Brain microvascular endothelial cell (primary cell): ENCODE data around the gene IL17REL.
"Not testable (repeated sequence)": the region's sequence is repeated elsewhere in the genome, so short reads cannot be mapped to it uniquely, and the experiment has no call there.

Experiments used
- DNase-seq: peaks from one replicate; pipeline ENCODE4 v3.0.0-alpha.2; 2020
- H3K27ac ChIP-seq: fragments of 250-450 bp; sonication (Bioruptor Pico); 2 replicates; pipeline ENCODE4 v1.5.1; 2020; ENCODE audit warnings: mild to moderate bottlenecking, moderate library complexity
- H3K27me3 ChIP-seq: fragments of 250-450 bp; sonication (Bioruptor Pico); replicated peaks from 2 replicates; pipeline ENCODE4 v1.5.1; 2020; ENCODE audit warnings: mild to moderate bottlenecking
- H3K36me3 ChIP-seq: fragments of 250-450 bp; sonication (Bioruptor Pico); replicated peaks from 2 replicates; pipeline ENCODE4 v1.5.1; 2020; ENCODE audit warnings: mild to moderate bottlenecking
- H3K4me3 ChIP-seq: 2 replicates; pipeline ENCODE4 v1.5.1; 2011; ENCODE audit warnings: low read depth, mild to moderate bottlenecking, control low read depth, low read length, moderate library complexity
- CTCF ChIP-seq: IDR thresholded peaks from 2 replicates; pipeline ENCODE4 v1.5.1; 2011; ENCODE audit warnings: low read depth, mild to moderate bottlenecking, moderate library complexity, low read length, control low read depth, inconsistent platforms; ENCODE audit errors: missing control alignments
- in situ Hi-C: cut with HindIII; loops from 2 replicates; pipeline ENCODE4 v1.10.0; 2017; ENCODE audit warnings: low sequenced_read_pairs, low pct_ligation_motif_present

The IL17REL gene

GRCh38 chr22:49991167-49991566 is 21.4 kb downstream of the IL17REL start:
- Histone ChIP-seq H3K36me3 (no peaks in the 10 kb centered on the region), H3K27ac (no peak overlapping the region), H3K4me3 (no peak overlapping the region), H3K27me3 (no peaks in the 10 kb centered on the region)
- in situ Hi-C loops: no loop called here
- TF ChIP-seq CTCF: no peak
- DNase-seq: no peak

- in situ Hi-C loops: not testable (repeated sequence)
Measured at GRCh38 chr22:49989826-49990225, 22.7 kb downstream of the IL17REL start.

GRCh38 chr22:49986325-49986724 is 26.2 kb downstream of the IL17REL start:
- Histone ChIP-seq H3K27ac (no peak overlapping the region), H3K4me3 (no peak overlapping the region), H3K36me3 (no peaks in the 10 kb centered on the region), H3K27me3 (peaks cover 14% of the 10 kb centered on the region)
- in situ Hi-C loops: no loop called here
- DNase-seq: no peak
- TF ChIP-seq CTCF: no peak

More at GRCh38 chr22:49989826-49990225, 22.7 kb downstream of the IL17REL start:
- not testable (repeated sequence) for H3K27me3 ChIP-seq, H3K36me3 ChIP-seq, H3K4me3 ChIP-seq, H3K27ac ChIP-seq, DNase-seq

- peak; percentile 35 for TF ChIP-seq CTCF
- no peak for DNase-seq
- no peak overlapping the region for H3K4me3 ChIP-seq
- in situ Hi-C loops: no loop called here
- no peak overlapping the region for H3K27ac ChIP-seq
- no peaks in the 10 kb centered on the region for H3K36me3 ChIP-seq
- peaks cover 14% of the 10 kb centered on the region for H3K27me3 ChIP-seq
Measured at GRCh38 chr22:49983148-49984042, 29.2 kb downstream of the IL17REL start.

GRCh38 chr22:49981799-49982198 is 30.8 kb downstream of the IL17REL start:
- H3K36me3 ChIP-seq, DNase-seq, H3K4me3 ChIP-seq, in situ Hi-C loops, H3K27ac ChIP-seq: not testable (repeated sequence)
- peaks cover 14% of the 10 kb centered on the region for H3K27me3 ChIP-seq

GRCh38 chr22:49979587-49980264 is 32.8 kb downstream of the IL17REL start:
- H3K27me3 ChIP-seq: peaks cover 14% of the 10 kb centered on the region
- DNase-seq: peak; percentile 56
- H3K27ac ChIP-seq: no peak overlapping the region
- in situ Hi-C loops: no loop called here
- H3K4me3 ChIP-seq: no peak overlapping the region
- H3K36me3 ChIP-seq: no peaks in the 10 kb centered on the region
- peak; percentile 80 for TF ChIP-seq CTCF
